Measurements from ENCODE around the gene TRMU.
"Not testable (repeated sequence)": the region's sequence is repeated elsewhere in the genome, so short reads cannot be mapped to it uniquely, and the experiment has no call there.

The TRMU gene

DNA sequence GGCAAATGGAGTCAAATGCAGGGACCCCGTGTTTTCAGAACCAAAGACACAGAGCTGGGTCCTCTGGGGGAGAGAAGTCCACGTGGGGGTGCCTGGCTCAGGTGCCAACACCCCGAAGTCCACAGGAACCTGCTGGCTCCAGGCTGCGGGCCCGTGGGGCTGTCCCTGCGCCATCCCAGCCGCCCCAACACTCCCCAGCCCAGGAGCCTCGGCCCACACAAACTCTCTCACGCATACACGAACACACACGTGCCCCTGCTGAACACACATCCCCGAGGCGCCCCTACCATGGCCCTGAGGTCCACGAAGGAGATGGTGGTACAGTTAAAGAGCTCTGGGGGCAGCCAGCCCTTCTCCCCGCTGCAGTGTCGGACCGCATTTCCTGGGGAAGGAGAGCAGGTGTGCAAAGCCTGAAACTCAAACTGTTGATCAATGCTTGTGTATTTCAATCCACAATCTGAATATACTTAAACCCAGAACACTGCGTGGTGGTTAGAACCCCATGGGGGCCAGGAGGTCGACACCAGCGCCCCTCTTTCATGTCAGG, 54.7 kb downstream of the TRMU start:
- DNase-seq: no peak

DNA sequence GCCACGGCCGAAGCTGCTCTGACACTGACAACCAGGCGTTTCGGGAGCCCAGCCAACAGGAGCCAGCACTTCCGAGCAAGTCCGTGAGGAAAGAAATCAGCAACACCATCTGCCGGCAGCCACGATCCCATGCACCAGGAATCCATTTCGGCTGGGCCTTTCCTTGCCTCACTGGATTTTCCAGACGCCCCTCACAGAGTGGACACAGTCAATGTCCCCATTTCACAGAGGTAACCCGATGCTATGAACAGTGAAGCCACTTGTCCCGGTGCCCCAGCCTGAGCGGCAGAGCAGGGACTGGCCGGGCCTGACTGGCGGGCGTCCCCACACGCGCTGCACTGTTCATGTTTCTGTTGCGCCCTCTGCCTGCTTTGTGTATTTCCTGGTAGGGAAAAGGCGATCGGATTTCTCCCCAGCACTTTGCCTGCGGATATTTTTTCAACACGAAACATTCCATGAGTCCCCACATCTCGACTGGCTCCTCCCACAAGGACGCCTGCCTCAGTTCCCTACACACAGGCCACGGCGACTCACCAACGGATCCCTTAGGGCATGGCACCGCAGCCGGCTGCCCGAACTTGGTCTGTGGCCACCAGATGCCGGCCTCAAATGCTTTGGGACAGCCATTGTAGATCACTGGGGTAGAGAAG, 55.3 kb downstream of the TRMU start:
- DNase-seq: no peak

DNA sequence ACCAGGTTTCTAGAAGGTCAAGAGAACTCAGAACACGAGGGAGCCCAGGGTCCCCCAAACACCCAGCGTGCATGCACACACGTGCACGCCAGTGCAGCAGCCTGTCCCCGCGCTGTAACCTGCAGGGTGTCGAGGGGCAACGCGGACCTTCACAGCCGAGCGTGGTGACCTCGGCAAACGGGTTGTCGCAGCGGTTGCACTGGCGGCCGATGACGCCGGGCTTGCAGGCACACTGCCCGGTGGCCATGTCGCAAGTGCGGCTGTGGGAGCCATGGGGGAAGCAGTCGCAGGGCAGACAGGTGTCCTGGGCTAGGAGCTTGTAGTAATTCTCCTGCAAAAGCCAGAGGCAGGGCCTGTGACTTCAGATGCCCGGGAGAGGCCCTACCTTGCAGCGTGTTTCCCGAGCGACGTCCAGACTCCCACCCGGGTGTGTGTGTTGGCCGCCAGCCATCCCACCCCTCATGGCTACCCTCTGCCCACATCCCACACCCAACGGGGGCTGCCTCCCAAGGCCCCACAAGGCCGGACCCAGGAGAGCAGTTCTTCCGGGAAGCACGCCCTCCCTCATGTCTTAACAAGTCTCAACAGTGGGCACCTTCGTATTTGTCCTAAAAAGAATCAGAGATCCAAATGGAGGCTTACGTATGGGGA, 56.1 kb downstream of the TRMU start:
- DNase-seq: no peak

DNA sequence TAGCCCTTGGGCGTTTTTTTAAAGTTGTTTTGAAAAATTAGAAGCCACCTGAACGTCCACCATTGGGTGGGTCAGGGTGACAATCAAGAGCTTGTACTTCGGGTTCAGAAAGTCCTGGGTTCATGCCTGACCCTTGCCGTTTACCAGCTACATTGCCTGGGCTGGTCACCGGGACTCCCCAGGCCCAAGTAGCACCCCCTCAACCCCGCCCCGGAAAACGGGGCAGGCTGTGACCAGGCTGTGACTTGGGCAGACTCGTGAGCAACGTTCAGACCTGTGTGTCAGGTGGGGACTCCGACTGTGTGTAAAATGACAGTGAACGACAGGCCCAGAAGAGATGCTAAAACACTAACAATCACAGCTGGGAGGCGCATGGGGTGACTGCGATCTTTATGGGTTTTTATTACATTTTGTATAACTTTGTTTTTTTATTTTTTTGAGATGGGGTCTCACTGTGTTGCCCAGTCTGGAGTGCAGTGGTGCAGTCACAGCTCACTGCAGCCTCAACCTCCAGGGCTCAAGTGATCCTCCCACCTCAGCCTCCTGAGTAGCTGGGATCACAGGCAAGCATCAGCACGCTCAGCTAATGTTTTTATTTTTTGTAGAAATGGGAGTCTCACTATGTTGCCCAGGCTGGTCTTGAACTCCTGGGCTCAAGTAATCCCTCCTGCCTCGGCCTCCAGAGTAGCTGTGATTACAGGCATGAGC, 56.8 kb downstream of the TRMU start:
- no peak for DNase-seq

DNA sequence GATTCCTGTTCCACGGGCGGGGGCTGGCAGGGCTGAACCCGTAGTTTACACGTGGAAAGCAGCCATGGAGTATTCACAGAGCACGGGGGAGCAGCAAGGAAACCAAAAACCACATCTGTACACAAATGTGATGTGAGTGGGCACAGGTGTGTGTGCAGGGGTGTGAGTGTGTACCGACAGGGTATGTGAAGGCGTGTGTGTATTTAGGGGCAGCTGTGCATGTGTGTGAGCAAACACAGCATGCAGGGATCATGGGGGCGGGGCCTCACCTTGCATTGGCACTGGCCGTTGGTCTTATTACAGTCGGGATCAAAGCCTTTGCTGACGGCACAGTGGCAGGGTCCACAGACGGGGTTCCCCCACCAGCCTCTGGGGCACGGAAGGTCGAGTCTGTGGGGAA, 58.4 kb downstream of the TRMU start:
- DNase-seq: no peak

DNA sequence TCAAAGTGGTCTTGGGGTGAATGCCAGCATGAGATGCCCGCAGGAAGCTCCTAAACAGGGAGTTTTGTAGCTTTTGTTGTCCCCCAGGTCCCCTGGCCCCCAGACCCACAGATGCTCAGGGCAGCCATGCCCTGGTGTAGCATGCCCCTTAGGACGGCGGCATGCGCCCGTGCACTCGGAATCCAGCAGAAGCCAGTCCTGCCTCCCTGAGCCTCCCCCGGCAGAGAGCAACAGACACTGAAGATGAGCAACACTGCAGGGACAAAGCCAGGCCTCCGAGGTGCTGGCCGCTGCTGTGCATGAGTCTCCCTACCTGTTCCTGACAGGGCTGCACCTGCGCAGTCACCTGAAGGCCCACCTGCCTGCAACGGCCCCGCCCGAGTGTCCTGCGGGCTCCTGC, 59.1 kb downstream of the TRMU start:
- no peak for DNase-seq

DNA sequence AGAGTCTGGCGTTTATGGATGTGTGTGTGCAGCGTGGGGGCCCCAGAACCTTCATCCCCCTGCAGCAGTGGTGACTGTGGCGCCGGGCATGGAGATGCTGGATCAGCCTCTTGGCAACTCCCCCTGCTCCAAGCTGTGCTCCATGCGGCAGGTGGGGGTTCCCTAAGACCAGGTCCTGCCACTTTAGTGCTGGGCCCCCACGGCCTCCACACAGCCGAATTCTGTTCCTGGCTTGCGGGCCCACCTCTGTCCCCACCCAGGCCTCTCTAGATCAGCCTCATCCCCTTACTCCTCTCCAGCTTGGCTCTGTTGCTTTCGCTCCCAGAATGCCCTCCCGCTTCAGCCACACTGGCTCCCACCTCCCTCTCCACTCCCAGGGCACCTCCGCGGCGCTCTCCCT, 59.6 kb downstream of the TRMU start:
- no peak for DNase-seq

DNA sequence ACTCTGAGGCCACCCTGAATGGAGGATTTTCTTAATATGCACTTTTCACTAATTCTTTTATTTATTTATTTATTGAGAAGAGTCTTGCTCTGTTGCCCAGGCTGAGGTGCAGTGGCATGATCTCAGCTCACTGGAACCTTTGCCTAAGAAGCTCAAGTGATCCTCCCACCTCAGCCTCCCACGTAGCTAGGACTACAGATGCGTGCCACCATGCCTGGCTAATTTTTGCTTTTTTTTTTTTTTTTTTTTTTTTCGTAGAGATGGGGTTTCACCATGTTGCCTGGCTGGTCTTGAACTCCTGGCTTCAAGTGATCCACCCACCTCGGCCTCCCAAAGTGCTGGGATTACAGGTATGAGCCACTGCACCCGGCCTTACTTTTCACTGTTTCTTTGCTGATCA, 61.5 kb downstream of the TRMU start:
- not testable (repeated sequence) for DNase-seq

DNA sequence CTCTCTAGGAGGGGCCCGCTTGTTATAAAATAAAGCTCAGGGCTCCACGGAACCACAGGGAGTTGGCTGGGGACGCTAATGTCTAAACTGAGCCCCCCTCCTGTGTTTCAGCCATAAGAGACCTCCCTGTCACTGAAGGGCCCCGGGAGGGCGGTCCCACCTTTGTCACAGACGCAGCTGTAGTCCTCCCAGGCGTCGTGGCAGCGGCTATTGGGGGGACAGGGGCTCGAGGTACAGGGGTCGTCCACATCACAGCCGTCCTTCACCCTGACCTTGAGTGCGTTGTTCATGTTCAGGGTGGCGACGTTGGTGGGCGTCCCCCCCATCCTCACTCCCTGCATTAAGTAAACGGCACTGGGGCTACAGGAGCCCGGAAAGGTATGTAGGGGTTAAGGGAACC, 62.0 kb downstream of the TRMU start:
- DNase-seq: no peak

DNA sequence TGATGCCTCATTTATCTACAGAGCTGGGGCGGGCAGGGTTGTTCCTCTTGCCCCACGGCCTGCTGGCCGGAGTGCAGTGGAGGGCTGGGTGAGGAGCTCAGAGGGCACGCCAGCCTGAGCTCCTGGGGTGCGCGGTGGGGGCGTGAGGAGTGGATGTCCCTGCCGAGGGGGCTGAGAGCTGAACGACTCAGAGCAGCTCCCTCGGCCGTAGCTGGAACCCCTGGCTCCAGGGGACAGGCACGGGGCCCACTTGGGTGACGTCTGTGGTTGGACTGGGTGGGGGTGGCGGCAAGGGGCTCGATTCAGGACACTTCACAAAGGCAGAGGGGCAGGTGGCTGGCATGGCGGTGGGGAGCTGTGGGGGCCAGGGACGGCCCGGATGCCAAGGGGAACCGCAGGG, 62.4 kb downstream of the TRMU start:
- no peak for DNase-seq

DNA sequence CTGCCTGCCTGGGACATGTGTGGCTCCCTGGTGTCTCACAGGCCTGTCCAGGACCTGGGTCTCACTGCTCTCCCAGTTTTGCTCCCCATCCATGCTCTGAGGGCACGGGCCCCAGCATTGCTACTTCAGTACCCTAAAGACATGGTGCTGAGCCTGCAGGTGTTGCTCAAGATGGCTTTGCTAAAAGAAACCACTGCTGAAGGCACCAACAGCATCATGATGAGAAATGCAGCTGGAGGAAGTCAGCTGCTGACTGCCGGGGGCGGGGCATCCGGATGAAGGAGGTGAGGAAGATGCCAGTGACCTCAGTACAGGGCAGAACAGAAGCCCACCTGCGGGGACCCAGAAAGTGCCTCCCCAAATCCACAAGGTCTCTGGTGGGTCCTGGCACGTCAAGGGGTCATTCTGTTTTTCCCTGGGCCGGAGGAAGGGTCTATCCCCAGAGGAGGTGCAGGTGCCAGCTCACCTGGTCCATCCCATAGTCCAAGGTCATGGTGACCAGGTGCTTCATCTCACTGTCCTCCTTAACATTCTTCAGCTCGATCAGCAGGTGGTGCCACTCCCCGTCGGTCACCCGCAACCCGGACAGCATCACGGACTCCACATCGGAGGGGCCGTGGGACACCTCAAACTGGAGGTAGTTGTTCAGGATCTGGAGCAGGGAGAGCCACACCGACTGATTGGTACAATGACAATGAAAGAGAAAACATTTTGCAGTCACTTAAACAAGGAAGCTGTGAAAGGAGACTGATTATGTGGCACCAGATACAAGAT, 63.9 kb downstream of the TRMU start:
- DNase-seq: no peak

DNA sequence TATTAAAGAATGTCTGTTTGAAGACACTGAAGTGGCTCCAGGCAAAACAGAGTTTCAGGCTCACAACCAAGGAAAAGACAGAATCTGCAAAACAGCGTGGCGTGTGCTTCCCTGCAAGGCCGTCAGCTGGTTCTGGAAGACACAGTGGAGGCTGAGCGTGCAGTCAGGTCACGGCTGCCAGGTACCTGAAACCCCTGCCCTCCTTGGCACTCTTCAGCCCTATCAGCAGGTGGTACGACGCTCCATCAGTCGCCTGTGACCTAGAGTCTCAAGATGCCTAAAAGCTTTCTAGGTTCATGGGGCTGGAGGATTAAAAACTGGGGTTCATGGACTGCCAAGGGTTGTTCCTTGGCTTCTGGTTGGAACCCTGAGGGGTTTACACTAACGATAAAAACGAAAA, 65.9 kb downstream of the TRMU start:
- DNase-seq: no peak

DNA sequence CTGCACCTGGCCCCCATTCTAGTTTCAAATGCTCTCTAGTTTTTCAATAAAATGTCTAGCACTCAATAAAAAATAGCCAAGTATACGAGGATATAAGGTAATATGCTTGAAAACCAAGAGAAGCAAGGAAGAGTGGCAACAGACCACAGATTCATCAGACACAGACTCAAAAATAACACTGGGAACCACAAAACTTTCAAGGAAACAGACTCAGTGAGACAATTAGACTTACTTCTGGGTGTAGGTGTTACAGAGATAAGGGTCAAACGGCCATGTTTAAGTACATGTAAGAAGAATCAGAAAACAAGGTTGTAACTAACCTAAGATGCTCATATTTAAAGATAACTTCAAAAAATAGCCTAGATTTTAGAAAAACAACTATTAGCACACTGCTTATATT, 67.0 kb downstream of the TRMU start:
- DNase-seq: no peak

DNA sequence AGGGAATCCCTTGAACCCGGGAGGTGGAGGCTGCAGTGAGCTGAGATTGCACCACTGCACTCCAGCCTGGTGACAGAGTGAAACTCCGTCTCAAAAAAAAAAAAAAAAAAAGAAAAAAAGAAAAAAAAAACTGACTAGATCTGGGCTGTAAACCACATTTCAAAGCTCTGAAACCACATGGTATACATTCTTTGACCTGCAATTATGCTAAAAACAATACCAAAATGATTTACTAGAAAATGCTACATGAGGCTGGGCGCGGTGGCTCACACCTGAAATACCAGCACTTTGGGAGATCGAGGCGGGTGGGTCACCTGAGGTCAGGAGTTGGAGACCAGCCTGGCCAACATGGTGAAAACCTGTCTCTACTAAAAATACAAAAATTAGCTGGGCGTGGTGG, 68.4 kb downstream of the TRMU start:
- not testable (repeated sequence) for DNase-seq

DNA sequence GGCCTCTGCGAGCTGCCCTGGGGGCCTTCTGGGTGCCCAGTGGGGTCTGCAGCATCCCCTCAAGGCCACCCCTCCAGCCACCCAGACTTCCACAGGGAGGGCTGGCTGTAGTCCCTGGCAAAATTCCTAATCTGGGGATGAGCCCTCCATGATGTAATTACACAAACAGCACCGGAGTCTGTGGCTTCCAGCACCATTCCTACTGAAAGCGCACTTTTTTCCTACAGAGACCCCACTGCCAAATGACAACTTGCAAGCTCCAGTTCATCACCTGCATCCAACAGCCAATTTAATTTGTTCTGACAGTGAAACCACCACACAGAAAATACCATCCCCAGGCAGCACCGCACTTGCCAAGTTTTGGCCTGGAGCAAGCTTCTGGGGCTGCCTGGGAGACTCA, 70.4 kb downstream of the TRMU start:
- no peak for DNase-seq

DNA sequence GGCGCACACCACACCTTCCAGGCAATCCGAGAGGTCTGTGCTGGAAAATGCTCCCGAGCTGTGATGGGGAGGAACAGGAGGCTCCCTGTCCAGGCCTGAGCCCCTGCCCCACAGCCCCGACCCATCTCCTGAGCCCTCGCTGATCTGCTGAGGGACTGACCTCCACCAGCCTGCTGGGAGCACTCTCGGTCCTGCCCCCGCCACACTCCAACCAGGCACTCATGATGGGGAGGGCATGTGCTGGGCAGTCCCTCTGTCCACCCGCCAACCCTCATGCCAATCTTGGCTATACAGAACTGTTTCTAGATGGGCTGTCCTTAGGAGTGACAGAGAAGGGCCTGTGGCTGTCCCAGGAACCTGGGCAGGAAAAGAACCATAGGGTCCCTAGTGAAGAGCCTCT, 70.8 kb downstream of the TRMU start:
- DNase-seq: no peak

DNA sequence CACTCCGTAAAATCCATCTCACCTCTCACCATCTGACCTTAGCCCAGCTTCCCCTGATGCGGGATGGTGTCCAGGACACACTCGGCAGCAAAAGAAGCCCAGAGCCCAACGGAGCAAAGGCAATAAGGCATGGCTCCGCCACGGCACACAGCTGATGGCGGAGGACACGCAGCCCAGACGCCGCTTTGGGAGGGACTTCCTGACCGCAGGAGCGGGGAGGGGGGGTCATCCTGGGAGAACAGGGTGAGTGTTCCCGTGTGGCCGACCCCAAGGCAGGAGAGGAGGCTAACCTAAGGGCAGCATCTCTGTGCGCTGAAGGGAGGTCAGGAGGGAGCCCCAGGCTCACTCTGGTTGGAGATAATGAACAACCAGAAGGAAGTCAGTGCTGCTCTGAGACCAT, 71.3 kb downstream of the TRMU start:
- DNase-seq: no peak
